Left lung (tissue), 10 donors: Measurements from ENCODE around the gene IKZF2. TPM values are rescaled to one million over a fixed set of nuclear protein-coding genes. Genes with fewer than 3 reads are reported as not detected.
A peak's percentile ranks its signal among the peaks of the same experiment; 100 is the strongest.

Experiments
- ATAC-seq: fragments of 200-7000 bp; cut with Tn5 transposase; one replicate; pipeline ENCODE4 v1.9.1; 2020; ENCODE audit warnings: moderate library complexity
- DNase-seq, 4 donors: peaks; one replicate each; pipeline ENCODE4 v3.0.0-alpha.2; 2013 to 2020
- H3K27ac ChIP-seq, 2 donors: fragments of 200-600 bp; sonication (generic) in 1 of 2; one replicate each; pipeline versions ENCODE4 v1.5.0 to v1.8.0; 2020 to 2021
- H3K27me3 ChIP-seq, 2 donors: fragments of 200-600 bp; sonication (generic) in 1 of 2; one replicate each; pipeline versions ENCODE4 v1.5.0 to v1.8.0; 2020 to 2021
- H3K36me3 ChIP-seq, 2 donors: fragments of 200-600 bp; sonication (generic) in 1 of 2; one replicate each; pipeline versions ENCODE4 v1.5.0 to v1.8.0; 2020 to 2021
- H3K4me1 ChIP-seq, 2 donors: fragments of 200-600 bp; one replicate each; pipeline ENCODE4 v1.8.0; 2021
- H3K4me3 ChIP-seq, 2 donors: fragments of 200-600 bp; sonication (generic) in 1 of 2; one replicate each; pipeline versions ENCODE4 v1.5.0 to v1.8.0; 2020 to 2021; ENCODE audit warnings: mild to moderate bottlenecking in 1 of 2
- H3K9me3 ChIP-seq, 2 donors: fragments of 200-600 bp; sonication (generic) in 1 of 2; one replicate each; pipeline versions ENCODE4 v1.5.0 to v1.8.0; 2020 to 2021
- CTCF ChIP-seq, 2 donors: fragments of 200-600 bp; sonication (generic) in 1 of 2; IDR thresholded peaks; one replicate each; pipeline versions ENCODE4 v1.5.0 to v1.8.0; 2021; ENCODE audit warnings: antibody characterized with exemption in 2 of 2
- intact Hi-C, 2 donors: fragments of 100-400 bp; cut with DNase I; formaldehyde crosslinking; loops; one replicate each; pipeline versions ENCODE4 v1.11.2 to v1.14.2; 2022
- polyA plus RNA-seq, 6 donors: library from polyadenylated mRNA; unstranded; fragments of 120-200 nt; gene quantifications; one replicate each; pipeline ENCODE4 v1.2.1, GENCODE V29; 2013; ENCODE audit not compliant: insufficient read length in 6 of 6
- total RNA-seq, 2 donors: library from RNA; stranded (reverse); fragmentation: NEBNext Ultra II Directional; extraction: Animal tissue kit (Norgen Biotek cat#: 25700); gene quantifications; one replicate each; pipeline ENCODE4 v1.2.1, GENCODE V29; 2021
- donor health status: DM: no; HTN: yes; CAD: no.
- donor health status: DM: no; HTN: no; CAD: no.

Gene IKZF2
- total and polyA plus RNA-seq, 8 donors = 9.6 to 15.4 (median 12.2) TPM

GRCh38 chr2:213149294-213149875 lies 2.0 kb downstream of the IKZF2 start:
- Histone ChIP-seq H3K27me3 (peaks cover 0 to 7% of the 10 kb centered on the region in 2 donors), H3K9me3 (no peaks in the 10 kb centered on the region), H3K27ac (peak overlapping the region in 1 of 2 donors; percentile 2), H3K4me1 (peaks cover 0 to 5% of the 10 kb centered on the region in 2 donors), H3K36me3 (no peaks in the 10 kb centered on the region), H3K4me3 (peak overlapping the region; percentile 42 to 71)
- no peak for ATAC-seq
- TF ChIP-seq CTCF (IDR thresholded peaks at IDR 0.05) = no peak
- DNase-seq = no peak
- intact Hi-C loops = no loop called here

GRCh38 chr2:213148572-213149261 lies 2.7 kb downstream of the IKZF2 start:
- Histone ChIP-seq H3K4me1 (peaks cover 0 to 5% of the 10 kb centered on the region in 2 donors), H3K27me3 (peaks cover 0 to 7% of the 10 kb centered on the region in 2 donors), H3K9me3 (no peaks in the 10 kb centered on the region), H3K4me3 (peak overlapping the region in 1 of 2 donors; percentile 71), H3K36me3 (no peaks in the 10 kb centered on the region), H3K27ac (peak overlapping the region in 1 of 2 donors; percentile 2)
- no peak for ATAC-seq
- intact Hi-C loops = no loop called here
- no peak for DNase-seq
- TF ChIP-seq CTCF (IDR thresholded peaks at IDR 0.05) = no peak

DNA sequence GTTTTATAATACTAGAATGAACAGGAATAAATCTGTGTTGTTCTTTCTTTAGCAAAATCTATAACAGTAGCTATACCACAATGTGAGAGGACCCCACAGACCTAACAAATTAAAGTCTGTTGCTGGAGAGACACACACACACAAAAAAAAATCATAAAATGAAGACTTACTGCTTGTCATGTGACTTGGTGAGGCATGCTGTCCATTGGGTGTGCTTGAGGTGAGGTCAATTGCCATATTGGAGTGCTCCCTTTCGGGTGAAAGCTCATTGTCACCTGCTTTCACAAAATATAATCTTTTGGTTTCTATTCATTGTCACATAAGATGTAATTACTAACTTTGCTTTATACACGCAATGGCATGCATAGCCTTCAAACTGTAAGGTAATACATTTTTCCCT lies 3.9 kb downstream of the IKZF2 start:
- no peak overlapping the region for H3K4me3 ChIP-seq
- intact Hi-C loops = no loop called here
- H3K9me3 ChIP-seq = no peaks in the 10 kb centered on the region
- no peak overlapping the region for H3K27ac ChIP-seq
- peaks cover 0 to 7% of the 10 kb centered on the region in 2 donors for H3K27me3 ChIP-seq
- no peak for TF ChIP-seq CTCF (IDR thresholded peaks at IDR 0.05)
- no peak for ATAC-seq
- no peaks in the 10 kb centered on the region for H3K4me1 ChIP-seq
- H3K36me3 ChIP-seq = no peaks in the 10 kb centered on the region
- DNase-seq = no peak

DNA sequence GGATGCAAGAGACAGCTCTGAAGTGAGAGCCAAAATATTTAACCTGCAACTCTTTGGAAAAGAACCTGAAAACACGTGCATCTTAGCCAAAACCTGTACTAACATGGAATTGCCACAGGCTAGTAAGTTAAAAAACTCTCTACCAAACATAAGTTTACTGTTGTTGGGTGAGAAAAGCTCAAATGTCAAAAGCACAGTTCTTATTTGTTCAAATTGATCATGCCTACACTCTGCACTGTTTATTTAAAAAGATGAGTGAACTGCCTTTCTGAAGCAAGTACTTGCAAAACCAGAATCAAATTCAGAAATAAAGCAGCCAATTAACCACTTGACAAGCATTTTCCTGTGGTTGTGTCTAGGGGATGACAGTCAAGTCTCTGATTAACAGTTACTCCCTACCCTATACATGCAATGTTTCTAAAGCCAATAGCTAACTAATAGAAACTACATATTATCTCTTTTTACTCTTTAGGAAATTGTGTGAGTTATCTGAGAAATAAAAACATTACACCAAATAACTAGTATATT lies 5.6 kb downstream of the IKZF2 start:
- DNase-seq (no peak), ATAC-seq (no peak)
- no peaks in the 10 kb centered on the region for H3K4me1 ChIP-seq
- TF ChIP-seq CTCF (IDR thresholded peaks at IDR 0.05) = no peak
- H3K27ac ChIP-seq = no peak overlapping the region
- no peaks in the 10 kb centered on the region for H3K36me3 ChIP-seq
- intact Hi-C loops = no loop called here
- no peaks in the 10 kb centered on the region for H3K27me3 ChIP-seq
- H3K9me3 ChIP-seq = no peaks in the 10 kb centered on the region
- no peak overlapping the region for H3K4me3 ChIP-seq

DNA sequence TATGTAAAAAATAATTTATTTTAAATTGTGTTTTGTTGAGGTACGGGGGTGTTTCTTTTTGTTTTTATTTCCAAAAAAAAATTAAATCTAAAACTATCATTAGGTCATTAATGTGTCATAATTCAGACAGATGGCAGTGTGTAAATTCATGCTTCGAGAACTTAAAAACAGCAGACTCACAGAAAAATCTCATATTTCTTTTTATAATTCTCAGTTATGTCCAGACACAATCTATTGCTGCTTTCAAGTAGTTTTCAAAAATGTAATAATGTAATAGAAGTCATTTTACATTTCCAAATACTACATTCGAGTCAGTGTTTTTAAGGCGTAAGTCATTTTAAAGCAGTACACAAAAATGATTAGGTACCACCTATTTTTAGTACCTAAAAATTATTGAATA lies 14.3 kb downstream of the IKZF2 start:
- H3K9me3 ChIP-seq = no peaks in the 10 kb centered on the region
- H3K36me3 ChIP-seq = no peaks in the 10 kb centered on the region
- no peak overlapping the region for H3K4me3 ChIP-seq
- no peaks in the 10 kb centered on the region for H3K4me1 ChIP-seq
- intact Hi-C loops = no loop called here
- TF ChIP-seq CTCF (IDR thresholded peaks at IDR 0.05) = no peak
- ATAC-seq (no peak), DNase-seq (no peak)
- H3K27me3 ChIP-seq = no peaks in the 10 kb centered on the region
- no peak overlapping the region for H3K27ac ChIP-seq
